GM21447 (cell line): ENCODE data around the gene C9orf50.
"Not testable (repeated sequence)": the region's sequence is repeated elsewhere in the genome, so short reads cannot be mapped to it uniquely, and the experiment has no call there.

Experiments
- ATAC-seq: cut with Tn5 transposase; IDR thresholded peaks from one replicate; pipeline ENCODE4 v1.9.1; 2021; ENCODE audit not compliant: unreplicated experiment

C9orf50 gene

GRCh38 chr9:129594632-129595031, 26.3 kb downstream of the C9orf50 start:
- ATAC-seq = no peak

GRCh38 chr9:129592790-129593189, 28.1 kb downstream of the C9orf50 start:
- not testable (repeated sequence) for ATAC-seq

- ATAC-seq = no peak
Measured at GRCh38 chr9:129591916-129592315, 29.0 kb downstream of the C9orf50 start.

- ATAC-seq = no peak
Measured at GRCh38 chr9:129590466-129590865, 30.4 kb downstream of the C9orf50 start.

- ATAC-seq = no peak
Measured at GRCh38 chr9:129587487-129588262, 33.2 kb downstream of the C9orf50 start.

GRCh38 chr9:129586685-129587084, 34.2 kb downstream of the C9orf50 start:
- ATAC-seq = no peak

- no peak for ATAC-seq
Measured at GRCh38 chr9:129586245-129586644, 34.7 kb downstream of the C9orf50 start.

GRCh38 chr9:129585352-129585751, 35.5 kb downstream of the C9orf50 start:
- ATAC-seq = no peak

- ATAC-seq = no peak
Measured at GRCh38 chr9:129584136-129584535, 36.8 kb downstream of the C9orf50 start.

- no peak for ATAC-seq
Measured at GRCh38 chr9:129583308-129584038, 37.4 kb downstream of the C9orf50 start.

- ATAC-seq = no peak
Measured at GRCh38 chr9:129582855-129583254, 38.0 kb downstream of the C9orf50 start.

GRCh38 chr9:129581505-129582189, 39.3 kb downstream of the C9orf50 start:
- ATAC-seq = no peak

- ATAC-seq = no peak
Measured at GRCh38 chr9:129580211-129580915, 40.5 kb downstream of the C9orf50 start.

GRCh38 chr9:129579294-129579693, 41.6 kb downstream of the C9orf50 start:
- no peak for ATAC-seq

GRCh38 chr9:129576546-129577543, 44.1 kb downstream of the C9orf50 start:
- ATAC-seq = no peak

- ATAC-seq = no peak
Measured at GRCh38 chr9:129575818-129576217, 45.1 kb downstream of the C9orf50 start.

- ATAC-seq = no peak
Measured at GRCh38 chr9:129574911-129575585, 45.9 kb downstream of the C9orf50 start.

GRCh38 chr9:129573977-129574376, 46.9 kb downstream of the C9orf50 start:
- no peak for ATAC-seq

GRCh38 chr9:129572517-129572916, 48.4 kb downstream of the C9orf50 start:
- no peak for ATAC-seq
